Measurements from ENCODE around the gene DNM3. TPM values are rescaled to one million over a fixed set of nuclear protein-coding genes. Genes with fewer than 3 reads are reported as not detected.

The DNM3 gene
- total and polyA plus RNA-seq, 2 experiments from 2014 or later = 5.2 to 12.2 TPM

DNA sequence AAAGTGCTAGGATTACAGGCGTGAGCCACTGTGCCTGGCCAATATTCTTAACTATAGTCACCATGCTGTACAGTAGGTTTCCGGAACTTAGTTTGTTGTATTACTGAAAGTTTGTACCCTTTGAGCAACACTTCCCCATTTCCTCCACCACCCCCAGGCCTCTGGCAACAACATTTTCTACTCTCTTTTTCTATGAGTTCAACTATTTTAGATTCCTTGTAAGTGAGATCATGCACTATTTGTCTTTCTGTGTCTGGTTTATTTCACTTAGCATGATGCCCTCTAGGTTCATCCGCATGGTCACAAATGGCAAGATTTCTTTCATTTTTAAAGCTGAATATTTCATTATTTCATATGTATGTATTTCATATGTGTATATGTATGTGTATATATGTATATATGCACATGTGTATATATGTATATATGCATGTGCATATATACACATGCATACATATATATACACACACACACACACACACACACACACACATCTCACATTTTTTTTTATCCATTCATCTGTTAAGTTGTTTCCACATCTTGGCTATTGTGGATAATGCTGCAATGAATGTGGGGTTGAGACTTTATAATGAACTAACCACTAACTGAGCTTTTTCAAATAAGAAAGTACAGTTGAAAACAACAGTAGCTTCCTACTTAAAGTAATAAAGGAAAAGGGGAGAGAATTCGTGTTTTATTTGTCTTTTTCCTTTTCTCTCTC lies 322.4 kb downstream of the DNM3 start:
- no peaks in the 10 kb centered on the region for H3K36me3 Mint-ChIP-seq (ENCODE audit: low read depth)
- H3K36me3 ChIP-seq (ENCODE audit: insufficient read depth) = no peaks in the 10 kb centered on the region
- H3K27ac ChIP-seq (ENCODE audit: low read depth) = no peak overlapping the region
- H3K79me2 ChIP-seq (replicated peaks; ENCODE audit: insufficient read depth) = no peaks in the 10 kb centered on the region
- no peaks in the 10 kb centered on the region for H3K9me2 ChIP-seq (ENCODE audit: insufficient read depth)
- no peak overlapping the region for H3K27ac Mint-ChIP-seq
- no peak overlapping the region for H2AFZ ChIP-seq
- TF ChIP-seq, protein P1, sequence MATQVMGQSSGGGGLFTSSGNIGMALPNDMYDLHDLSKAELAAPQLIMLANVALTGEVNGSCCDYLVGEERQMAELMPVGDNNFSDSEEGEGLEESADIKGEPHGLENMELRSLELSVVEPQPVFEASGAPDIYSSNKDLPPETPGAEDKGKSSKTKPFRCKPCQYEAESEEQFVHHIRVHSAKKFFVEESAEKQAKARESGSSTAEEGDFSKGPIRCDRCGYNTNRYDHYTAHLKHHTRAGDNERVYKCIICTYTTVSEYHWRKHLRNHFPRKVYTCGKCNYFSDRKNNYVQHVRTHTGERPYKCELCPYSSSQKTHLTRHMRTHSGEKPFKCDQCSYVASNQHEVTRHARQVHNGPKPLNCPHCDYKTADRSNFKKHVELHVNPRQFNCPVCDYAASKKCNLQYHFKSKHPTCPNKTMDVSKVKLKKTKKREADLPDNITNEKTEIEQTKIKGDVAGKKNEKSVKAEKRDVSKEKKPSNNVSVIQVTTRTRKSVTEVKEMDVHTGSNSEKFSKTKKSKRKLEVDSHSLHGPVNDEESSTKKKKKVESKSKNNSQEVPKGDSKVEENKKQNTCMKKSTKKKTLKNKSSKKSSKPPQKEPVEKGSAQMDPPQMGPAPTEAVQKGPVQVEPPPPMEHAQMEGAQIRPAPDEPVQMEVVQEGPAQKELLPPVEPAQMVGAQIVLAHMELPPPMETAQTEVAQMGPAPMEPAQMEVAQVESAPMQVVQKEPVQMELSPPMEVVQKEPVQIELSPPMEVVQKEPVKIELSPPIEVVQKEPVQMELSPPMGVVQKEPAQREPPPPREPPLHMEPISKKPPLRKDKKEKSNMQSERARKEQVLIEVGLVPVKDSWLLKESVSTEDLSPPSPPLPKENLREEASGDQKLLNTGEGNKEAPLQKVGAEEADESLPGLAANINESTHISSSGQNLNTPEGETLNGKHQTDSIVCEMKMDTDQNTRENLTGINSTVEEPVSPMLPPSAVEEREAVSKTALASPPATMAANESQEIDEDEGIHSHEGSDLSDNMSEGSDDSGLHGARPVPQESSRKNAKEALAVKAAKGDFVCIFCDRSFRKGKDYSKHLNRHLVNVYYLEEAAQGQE (IDR thresholded peaks at IDR 0.05; ENCODE audit: unreplicated experiment) = no peak
- TF ChIP-seq ZNF114 (CRISPR knock-in tag; IDR thresholded peaks at IDR 0.05) = no peak
- TF ChIP-seq, protein P2, sequence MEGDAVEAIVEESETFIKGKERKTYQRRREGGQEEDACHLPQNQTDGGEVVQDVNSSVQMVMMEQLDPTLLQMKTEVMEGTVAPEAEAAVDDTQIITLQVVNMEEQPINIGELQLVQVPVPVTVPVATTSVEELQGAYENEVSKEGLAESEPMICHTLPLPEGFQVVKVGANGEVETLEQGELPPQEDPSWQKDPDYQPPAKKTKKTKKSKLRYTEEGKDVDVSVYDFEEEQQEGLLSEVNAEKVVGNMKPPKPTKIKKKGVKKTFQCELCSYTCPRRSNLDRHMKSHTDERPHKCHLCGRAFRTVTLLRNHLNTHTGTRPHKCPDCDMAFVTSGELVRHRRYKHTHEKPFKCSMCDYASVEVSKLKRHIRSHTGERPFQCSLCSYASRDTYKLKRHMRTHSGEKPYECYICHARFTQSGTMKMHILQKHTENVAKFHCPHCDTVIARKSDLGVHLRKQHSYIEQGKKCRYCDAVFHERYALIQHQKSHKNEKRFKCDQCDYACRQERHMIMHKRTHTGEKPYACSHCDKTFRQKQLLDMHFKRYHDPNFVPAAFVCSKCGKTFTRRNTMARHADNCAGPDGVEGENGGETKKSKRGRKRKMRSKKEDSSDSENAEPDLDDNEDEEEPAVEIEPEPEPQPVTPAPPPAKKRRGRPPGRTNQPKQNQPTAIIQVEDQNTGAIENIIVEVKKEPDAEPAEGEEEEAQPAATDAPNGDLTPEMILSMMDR (conservative IDR thresholded peaks at IDR 0.05; ENCODE audit: low read depth in 2 of 2) = no peak
- TF ChIP-seq EZH2phosphoT487 (IDR thresholded peaks at IDR 0.05; ENCODE audit: unreplicated experiment) = no peak
- TF ChIP-seq STAT1 (IDR thresholded peaks at IDR 0.05; ENCODE audit: unreplicated experiment) = no peak
- TF ChIP-seq JUNB (IDR thresholded peaks at IDR 0.05; ENCODE audit: unreplicated experiment) = no peak
- H3K4me1 ChIP-seq (ENCODE audit: insufficient read depth) = no peaks in the 10 kb centered on the region
- no peaks in the 10 kb centered on the region for H3K4me1 Mint-ChIP-seq
- H3K9me3 Mint-ChIP-seq = no peaks in the 10 kb centered on the region
- H3K4me3 ChIP-seq = no peak overlapping the region
- H3F3A ChIP-seq (replicated peaks; ENCODE audit: low read depth) = no peaks in the 10 kb centered on the region
- H3K27me3 ChIP-seq (ENCODE audit: insufficient read depth) = no peaks in the 10 kb centered on the region
- no peak overlapping the region for H3K4me2 ChIP-seq
- DNase-seq (ENCODE audit: low spot score) (no peak), ATAC-seq (no peak)
- H3K4me3 Mint-ChIP-seq = no peak overlapping the region
- no peaks in the 10 kb centered on the region for H3K27me3 Mint-ChIP-seq (ENCODE audit: insufficient read depth, low read depth, poor library complexity)
- H4K20me1 ChIP-seq (replicated peaks; ENCODE audit: insufficient read depth) = no peaks in the 10 kb centered on the region

DNA sequence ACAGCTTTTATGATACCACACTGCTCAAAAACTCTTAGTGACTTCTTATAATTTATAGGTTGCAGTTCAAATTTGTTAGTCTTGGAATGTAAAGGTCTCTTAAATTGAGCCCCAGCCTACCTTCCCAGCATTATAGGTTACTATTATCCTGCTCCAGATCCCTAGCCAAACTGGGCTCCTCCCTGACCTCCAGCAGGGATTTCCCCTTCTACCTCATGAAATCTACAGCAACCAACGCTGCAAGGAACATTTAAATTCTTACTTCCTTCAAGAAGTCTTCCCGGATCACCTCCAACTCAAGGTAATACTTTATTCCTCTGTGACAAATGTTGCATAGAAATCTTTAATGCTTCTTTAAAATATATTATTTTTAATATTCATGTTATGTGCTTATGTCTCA lies 324.1 kb downstream of the DNM3 start:
- no peaks in the 10 kb centered on the region for H3K79me2 ChIP-seq (replicated peaks; ENCODE audit: insufficient read depth)
- H2AFZ ChIP-seq = no peak overlapping the region
- no peak for TF ChIP-seq STAT1 (IDR thresholded peaks at IDR 0.05; ENCODE audit: unreplicated experiment)
- TF ChIP-seq ZNF114 (CRISPR knock-in tag; IDR thresholded peaks at IDR 0.05) = no peak
- no peak for TF ChIP-seq NANOG (IDR thresholded peaks at IDR 0.05; ENCODE audit: borderline replicate concordance)
- no peak for TF ChIP-seq EZH2phosphoT487 (IDR thresholded peaks at IDR 0.05; ENCODE audit: unreplicated experiment)
- no peak for TF ChIP-seq POLR2AphosphoS5 (IDR thresholded peaks at IDR 0.05; ENCODE audit: low read depth)
- TF ChIP-seq, protein P1 (IDR thresholded peaks at IDR 0.05; ENCODE audit: unreplicated experiment) = no peak
- TF ChIP-seq EZH2 (IDR thresholded peaks at IDR 0.05; ENCODE audit: low read depth, unreplicated experiment) = no peak
- TF ChIP-seq, protein P2 (conservative IDR thresholded peaks at IDR 0.05; ENCODE audit: low read depth in 2 of 2) = no peak
- H3K4me2 ChIP-seq = no peak overlapping the region
- DNase-seq (ENCODE audit: low spot score) (no peak), ATAC-seq (no peak)
- H3K4me1 ChIP-seq (ENCODE audit: insufficient read depth) = no peaks in the 10 kb centered on the region
- Mint-ChIP-seq H3K36me3 (ENCODE audit: low read depth) (no peaks in the 10 kb centered on the region), H3K27ac (no peak overlapping the region), H3K27me3 (ENCODE audit: insufficient read depth, low read depth, poor library complexity) (no peaks in the 10 kb centered on the region), H3K9me3 (no peaks in the 10 kb centered on the region), H3K4me3 (no peak overlapping the region), H3K4me1 (no peaks in the 10 kb centered on the region)
- H3K9me2 ChIP-seq (ENCODE audit: insufficient read depth) = no peaks in the 10 kb centered on the region
- no peaks in the 10 kb centered on the region for H3F3A ChIP-seq (replicated peaks; ENCODE audit: low read depth)
- no peak overlapping the region for H3K4me3 ChIP-seq
- no peak overlapping the region for H3K27ac ChIP-seq (ENCODE audit: low read depth)
- no peaks in the 10 kb centered on the region for H3K27me3 ChIP-seq (ENCODE audit: insufficient read depth)
- H4K20me1 ChIP-seq (replicated peaks; ENCODE audit: insufficient read depth) = no peaks in the 10 kb centered on the region
- H3K36me3 ChIP-seq (ENCODE audit: insufficient read depth) = no peaks in the 10 kb centered on the region
